Measurements from ENCODE around the gene RAB7B.

RAB7B gene

GRCh38 chr1:205927247-205927646, 75.9 kb downstream of the RAB7B start:
- no peak for DNase-seq (ENCODE audit: extremely low read depth, low read depth)
- TF ChIP-seq, protein P1, sequence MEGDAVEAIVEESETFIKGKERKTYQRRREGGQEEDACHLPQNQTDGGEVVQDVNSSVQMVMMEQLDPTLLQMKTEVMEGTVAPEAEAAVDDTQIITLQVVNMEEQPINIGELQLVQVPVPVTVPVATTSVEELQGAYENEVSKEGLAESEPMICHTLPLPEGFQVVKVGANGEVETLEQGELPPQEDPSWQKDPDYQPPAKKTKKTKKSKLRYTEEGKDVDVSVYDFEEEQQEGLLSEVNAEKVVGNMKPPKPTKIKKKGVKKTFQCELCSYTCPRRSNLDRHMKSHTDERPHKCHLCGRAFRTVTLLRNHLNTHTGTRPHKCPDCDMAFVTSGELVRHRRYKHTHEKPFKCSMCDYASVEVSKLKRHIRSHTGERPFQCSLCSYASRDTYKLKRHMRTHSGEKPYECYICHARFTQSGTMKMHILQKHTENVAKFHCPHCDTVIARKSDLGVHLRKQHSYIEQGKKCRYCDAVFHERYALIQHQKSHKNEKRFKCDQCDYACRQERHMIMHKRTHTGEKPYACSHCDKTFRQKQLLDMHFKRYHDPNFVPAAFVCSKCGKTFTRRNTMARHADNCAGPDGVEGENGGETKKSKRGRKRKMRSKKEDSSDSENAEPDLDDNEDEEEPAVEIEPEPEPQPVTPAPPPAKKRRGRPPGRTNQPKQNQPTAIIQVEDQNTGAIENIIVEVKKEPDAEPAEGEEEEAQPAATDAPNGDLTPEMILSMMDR (IDR thresholded peaks at IDR 0.05; ENCODE audit: low read depth, low read length), result no peak
